ENCODE results near the gene EFEMP1. TPM values are rescaled to one million over a fixed set of nuclear protein-coding genes. Genes with fewer than 3 reads are reported as not detected.
A peak's percentile ranks its signal among the peaks of the same experiment; 100 is the strongest.

Gene EFEMP1, protein sequence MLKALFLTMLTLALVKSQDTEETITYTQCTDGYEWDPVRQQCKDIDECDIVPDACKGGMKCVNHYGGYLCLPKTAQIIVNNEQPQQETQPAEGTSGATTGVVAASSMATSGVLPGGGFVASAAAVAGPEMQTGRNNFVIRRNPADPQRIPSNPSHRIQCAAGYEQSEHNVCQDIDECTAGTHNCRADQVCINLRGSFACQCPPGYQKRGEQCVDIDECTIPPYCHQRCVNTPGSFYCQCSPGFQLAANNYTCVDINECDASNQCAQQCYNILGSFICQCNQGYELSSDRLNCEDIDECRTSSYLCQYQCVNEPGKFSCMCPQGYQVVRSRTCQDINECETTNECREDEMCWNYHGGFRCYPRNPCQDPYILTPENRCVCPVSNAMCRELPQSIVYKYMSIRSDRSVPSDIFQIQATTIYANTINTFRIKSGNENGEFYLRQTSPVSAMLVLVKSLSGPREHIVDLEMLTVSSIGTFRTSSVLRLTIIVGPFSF
- 100 to 1,000 TPM in 1 of 4 donors, 10 to 100 TPM in 3; 84.8 to 103 (median 87.5) TPM for polyA plus RNA-seq (ENCODE audit: insufficient read length in 4 of 4)

- peak in 3 of 4 donors; percentile 63 to 69 (median 68) for DNase-seq (ENCODE audit: low read depth in 4 of 4, low spot score in 2 of 4)
These were observed at the start of gene EFEMP1 for GRCh38 chr2:55923091-55923981. TSS of gene EFEMP1 (minus strand) at chr2:55923782. CDS start at chr2:55922440, 1,342 bp downstream.

DNA sequence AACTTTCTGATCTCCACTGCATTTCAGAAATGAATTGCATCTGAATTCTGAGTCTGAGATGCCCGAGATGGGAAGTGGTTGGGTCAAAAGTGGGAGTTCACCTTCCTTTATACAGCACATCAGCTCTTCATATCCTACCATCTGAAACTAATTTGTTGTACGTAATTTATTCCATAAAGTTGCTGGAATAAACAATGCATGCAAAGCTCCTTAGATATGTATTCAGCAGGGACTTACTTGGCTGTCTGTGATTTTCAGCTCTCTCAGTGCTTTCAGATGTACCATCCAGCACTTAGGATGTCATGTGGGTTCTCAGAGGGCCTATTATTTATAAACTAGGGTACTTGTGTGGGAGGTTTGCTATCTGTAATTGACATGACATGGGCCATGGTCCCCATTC lies 46.9 kb upstream of the EFEMP1 start:
- DNase-seq (ENCODE audit: low read depth in 4 of 4, low spot score in 2 of 4), result no peak

GRCh38 chr2:55968941-55969340 lies 45.4 kb upstream of the EFEMP1 start:
- no peak for DNase-seq (ENCODE audit: low read depth in 4 of 4, low spot score in 2 of 4)

DNA sequence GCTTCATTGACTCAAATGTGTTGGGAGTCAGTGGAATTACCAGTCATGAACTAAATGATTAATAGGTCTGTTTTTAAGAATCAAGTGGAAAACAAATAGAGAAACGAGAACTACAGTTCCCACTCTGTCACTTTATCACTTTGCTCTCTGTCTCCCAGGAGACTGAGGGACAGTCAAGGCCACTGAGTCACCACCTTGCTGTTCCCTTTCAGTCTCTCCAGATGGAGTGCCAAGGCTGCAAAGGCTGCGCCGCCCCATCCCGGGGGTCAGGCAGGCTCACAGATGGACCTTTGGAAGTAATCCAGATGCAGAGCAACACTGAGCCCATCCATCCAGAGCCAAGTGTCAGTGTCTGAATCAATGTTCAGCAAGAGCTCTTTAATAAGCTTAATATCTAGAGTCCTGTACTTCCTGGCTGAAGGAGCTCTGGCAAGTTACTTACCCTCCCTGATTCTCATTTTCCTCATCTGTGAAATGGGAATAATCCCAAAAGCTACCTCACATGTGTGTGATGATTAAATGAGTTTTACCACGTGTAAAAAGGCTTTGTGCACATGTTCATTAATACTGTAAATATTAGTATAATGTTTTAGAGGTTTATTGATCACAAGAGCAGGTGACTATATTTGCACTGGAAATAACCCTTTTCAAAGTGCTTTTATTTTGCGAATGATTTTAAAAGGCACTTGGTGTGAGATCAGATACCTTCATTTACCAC lies 43.0 kb upstream of the EFEMP1 start:
- no peak for DNase-seq (ENCODE audit: low read depth in 4 of 4, low spot score in 2 of 4)

DNA sequence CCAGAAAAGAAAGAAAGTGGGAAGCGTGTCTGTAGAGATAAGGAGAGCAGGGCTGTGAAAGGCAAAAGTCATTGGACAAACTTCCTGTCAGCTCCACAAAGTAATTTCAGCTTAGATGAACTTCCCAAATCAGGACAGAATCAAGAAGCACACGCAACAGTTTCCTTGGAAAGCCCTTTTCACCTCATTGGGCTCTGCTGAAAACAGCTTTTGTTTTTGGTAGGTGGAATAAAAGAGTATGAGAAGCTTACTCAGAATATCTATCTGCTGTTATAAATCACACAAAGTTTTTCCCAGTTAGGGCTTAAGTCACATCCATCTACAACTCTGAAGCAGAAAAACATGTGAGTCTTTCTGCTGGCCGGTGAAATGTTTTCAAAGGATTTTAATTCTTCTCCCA lies 42.4 kb upstream of the EFEMP1 start:
- DNase-seq (ENCODE audit: low read depth in 4 of 4, low spot score in 2 of 4), result no peak

GRCh38 chr2:55965276-55965675 lies 41.7 kb upstream of the EFEMP1 start:
- no peak for DNase-seq (ENCODE audit: low read depth in 4 of 4, low spot score in 2 of 4)

- no peak for DNase-seq (ENCODE audit: low read depth in 4 of 4, low spot score in 2 of 4)
These were observed 39.3 kb upstream of the EFEMP1 start for GRCh38 chr2:55962915-55963314.

- DNase-seq (ENCODE audit: low read depth in 4 of 4, low spot score in 2 of 4), result no peak
These were observed 37.8 kb upstream of the EFEMP1 start for GRCh38 chr2:55961318-55961911.

GRCh38 chr2:55958756-55959155 lies 35.2 kb upstream of the EFEMP1 start:
- no peak for DNase-seq (ENCODE audit: low read depth in 4 of 4, low spot score in 2 of 4)

DNA sequence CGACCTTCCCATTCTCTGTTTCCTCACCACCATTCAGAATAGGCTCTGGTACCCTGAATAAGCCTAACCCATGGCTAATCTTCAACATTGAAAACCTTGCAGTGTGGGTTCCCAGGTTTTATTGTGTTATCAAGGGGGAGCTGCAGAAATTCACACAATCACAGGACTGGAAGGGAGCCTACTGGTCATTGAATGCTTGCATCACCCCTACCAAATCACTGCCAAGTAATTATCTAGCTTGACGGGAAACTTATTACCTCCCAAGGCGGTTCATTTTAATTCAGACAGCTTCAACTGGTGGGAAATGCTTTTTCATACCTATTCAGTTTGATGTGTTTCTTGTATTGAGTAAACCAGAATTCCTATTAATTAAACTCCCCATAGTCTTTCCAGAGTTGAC lies 33.6 kb upstream of the EFEMP1 start:
- DNase-seq (ENCODE audit: low read depth in 4 of 4, low spot score in 2 of 4), result no peak

GRCh38 chr2:55954306-55955035 lies 30.9 kb upstream of the EFEMP1 start:
- DNase-seq (ENCODE audit: low read depth in 4 of 4, low spot score in 2 of 4), result no peak

GRCh38 chr2:55952415-55952814 lies 28.8 kb upstream of the EFEMP1 start:
- DNase-seq (ENCODE audit: low read depth in 4 of 4, low spot score in 2 of 4), result no peak

DNA sequence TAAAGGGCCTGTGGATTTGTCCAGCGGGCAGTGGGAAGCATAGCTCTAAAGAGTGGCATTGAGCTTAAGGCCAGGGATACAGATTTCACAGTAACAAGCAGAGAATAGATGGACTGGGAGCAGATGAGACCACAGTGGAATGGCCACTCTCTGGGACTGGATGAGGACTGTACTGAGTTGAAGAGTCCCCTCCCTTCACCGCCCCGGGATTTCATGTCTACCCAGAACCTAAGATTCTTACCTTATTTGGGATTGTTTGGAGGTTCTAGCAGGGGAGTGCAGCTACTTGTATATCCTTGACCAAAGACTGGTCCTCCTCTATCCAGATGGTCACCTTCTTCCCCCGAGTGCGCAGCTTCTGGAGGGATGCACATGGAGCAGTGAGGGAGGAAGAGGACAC lies 28.0 kb upstream of the EFEMP1 start:
- DNase-seq (ENCODE audit: low read depth in 4 of 4, low spot score in 2 of 4), result no peak

DNA sequence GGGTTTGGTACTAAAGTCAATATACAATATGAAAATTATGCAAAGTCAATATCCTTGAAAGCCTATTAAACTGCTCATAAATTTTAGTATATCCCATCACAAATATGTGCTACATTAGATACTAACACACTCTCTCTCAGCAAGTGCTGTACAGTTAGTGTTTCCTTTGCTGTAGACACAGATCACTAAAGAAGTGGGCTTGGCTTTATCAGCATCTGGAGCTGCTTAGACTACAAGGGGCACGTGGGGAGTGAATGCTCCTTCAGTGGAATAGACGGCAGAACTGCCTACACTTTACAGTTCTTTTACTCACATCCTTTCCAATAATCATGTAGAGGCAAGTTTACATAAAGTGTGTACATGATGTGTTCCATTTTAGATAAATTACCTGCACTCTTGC lies 26.0 kb upstream of the EFEMP1 start:
- no peak for DNase-seq (ENCODE audit: low read depth in 4 of 4, low spot score in 2 of 4)

GRCh38 chr2:55949211-55949610 lies 25.6 kb upstream of the EFEMP1 start:
- no peak for DNase-seq (ENCODE audit: low read depth in 4 of 4, low spot score in 2 of 4)

DNA sequence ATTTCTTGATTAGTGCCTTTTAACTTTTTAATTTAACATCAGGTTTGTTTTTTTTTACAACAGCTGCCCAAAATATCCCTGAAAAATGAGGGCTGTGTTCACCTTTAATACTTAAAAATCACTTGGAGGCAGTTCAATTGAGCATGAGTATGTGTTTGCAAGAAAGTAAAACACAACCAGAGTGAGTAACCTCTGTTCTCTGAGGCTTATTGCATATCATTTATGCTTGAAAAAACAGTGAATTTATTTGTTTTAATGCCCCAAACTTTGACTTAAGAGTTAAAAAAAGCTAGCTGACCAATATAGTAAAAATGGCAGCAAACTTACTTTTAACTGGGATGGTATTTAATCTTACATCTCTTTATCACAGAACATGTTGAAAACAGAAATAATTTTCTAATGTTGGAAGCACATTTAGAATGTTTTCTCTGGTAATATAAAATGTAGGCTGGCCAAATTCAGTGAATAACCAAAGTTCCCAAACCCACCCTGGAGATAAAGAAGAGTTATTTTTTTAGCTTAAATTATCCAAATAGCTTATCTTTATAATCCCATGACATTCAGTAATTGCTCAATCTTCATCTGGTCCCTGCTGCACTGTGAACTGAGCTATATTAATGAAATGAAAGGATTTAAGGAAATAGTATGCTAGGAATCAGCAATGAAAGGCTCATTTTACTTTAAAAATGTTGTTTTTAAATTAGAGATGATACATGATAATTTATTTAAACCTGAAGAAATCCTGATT lies 24.8 kb upstream of the EFEMP1 start:
- no peak for DNase-seq (ENCODE audit: low read depth in 4 of 4, low spot score in 2 of 4)

DNA sequence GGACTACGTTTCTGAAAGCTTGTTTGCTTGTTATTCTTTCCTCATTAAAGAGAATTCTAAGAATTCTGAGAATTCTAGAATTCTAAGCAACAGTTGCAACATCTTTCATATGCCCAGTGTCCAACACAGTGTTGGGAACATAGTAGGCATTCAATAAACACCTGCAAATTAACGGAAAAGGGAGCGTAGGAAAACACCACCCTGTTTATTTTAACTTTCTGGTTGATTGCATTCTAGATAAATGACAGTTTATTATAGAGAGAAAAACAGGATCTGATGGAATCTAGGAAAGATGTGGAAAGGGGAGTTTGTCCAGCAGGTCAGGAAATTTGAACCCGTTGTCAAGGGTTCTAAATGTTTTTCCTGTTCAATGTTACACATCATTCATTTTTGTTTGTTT lies 24.2 kb upstream of the EFEMP1 start:
- no peak for DNase-seq (ENCODE audit: low read depth in 4 of 4, low spot score in 2 of 4)

DNA sequence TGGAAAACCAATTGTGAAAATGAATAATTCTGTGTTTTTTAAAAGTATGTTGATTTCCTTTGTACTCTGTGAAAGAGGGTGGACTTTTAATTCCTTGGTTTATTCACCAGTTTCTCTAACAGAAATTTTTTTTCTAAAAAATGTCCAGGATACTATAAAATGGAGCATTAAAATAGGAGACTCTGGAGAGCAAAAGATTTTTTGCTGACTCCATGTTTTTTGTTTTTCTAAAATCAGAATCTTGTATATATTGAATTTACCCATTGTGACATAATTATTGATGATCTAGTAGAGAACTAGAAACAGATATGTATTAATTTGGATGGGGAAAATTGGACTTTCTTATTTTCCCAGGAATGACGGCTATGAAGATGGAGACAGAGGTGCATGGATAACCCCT lies 23.2 kb upstream of the EFEMP1 start:
- no peak for DNase-seq (ENCODE audit: low read depth in 4 of 4, low spot score in 2 of 4)

DNA sequence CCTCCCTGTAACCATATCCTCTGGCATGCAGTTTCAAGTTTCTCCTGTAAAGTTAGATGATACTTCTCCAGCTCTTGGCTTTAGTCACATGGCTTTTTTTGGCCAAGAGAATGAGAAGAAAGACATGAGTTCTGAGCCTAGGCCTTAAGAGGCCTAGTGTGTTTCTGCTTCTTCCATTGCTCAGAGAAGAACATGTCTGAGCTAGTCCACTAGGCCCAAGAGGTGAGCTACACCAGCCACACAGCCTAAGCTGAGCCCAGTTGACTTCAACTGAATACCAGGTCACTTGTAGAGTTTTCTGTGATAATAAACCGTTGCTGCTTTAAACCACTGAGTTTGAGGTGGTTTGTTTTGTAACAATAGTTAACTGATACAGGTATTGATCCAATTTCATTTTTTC lies 19.9 kb upstream of the EFEMP1 start:
- DNase-seq (ENCODE audit: low read depth in 4 of 4, low spot score in 2 of 4), result no peak

All from left renal cortex interstitium (tissue), 4 donors.